ENCODE measurements around the gene CHRNE. TPM values are rescaled to one million over a fixed set of nuclear protein-coding genes. Genes with fewer than 3 reads are reported as not detected.
"Not testable (repeated sequence)": the region's sequence is repeated elsewhere in the genome, so short reads cannot be mapped to it uniquely, and the experiment has no call there.

The CHRNE gene
- total RNA-seq, 4 donors from 2014 or later = 0.57 TPM; not detected in 3

DNA sequence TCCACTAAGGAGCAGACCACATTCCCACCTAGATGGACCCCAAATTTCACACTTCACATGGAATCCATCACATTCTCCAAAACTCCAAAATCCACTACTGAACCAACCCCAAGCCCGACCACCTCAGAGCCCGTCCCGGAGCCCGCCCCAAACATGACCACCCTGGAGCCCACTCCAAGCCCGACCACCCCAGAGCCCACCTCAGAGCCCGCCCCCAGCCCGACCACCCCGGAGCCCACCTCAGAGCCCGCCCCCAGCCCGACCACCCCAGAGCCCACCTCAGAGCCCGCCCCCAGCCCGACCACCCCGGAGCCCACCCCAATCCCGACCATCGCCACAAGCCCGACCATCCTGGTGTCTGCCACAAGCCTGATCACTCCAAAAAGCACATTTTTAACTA, 30.7 kb upstream of the CHRNE start:
- H3K9me3 ChIP-seq = no peaks in the 10 kb centered on the region
- H3K27me3 ChIP-seq = no peaks in the 10 kb centered on the region
- WGBS, 2 donors = 67 to 75% methylated on average over 1 to 8 of the region's 16 CpGs
- DNase-seq = no peak
- H3K4me1 ChIP-seq = peaks cover 8 to 25% (median 12%) of the 10 kb centered on the region in 3 donors
- intact Hi-C loops (cut with DNase I) = no loop called here
- TF ChIP-seq, protein P1, sequence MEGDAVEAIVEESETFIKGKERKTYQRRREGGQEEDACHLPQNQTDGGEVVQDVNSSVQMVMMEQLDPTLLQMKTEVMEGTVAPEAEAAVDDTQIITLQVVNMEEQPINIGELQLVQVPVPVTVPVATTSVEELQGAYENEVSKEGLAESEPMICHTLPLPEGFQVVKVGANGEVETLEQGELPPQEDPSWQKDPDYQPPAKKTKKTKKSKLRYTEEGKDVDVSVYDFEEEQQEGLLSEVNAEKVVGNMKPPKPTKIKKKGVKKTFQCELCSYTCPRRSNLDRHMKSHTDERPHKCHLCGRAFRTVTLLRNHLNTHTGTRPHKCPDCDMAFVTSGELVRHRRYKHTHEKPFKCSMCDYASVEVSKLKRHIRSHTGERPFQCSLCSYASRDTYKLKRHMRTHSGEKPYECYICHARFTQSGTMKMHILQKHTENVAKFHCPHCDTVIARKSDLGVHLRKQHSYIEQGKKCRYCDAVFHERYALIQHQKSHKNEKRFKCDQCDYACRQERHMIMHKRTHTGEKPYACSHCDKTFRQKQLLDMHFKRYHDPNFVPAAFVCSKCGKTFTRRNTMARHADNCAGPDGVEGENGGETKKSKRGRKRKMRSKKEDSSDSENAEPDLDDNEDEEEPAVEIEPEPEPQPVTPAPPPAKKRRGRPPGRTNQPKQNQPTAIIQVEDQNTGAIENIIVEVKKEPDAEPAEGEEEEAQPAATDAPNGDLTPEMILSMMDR (IDR thresholded peaks at IDR 0.05) = no peak
- no peak for TF ChIP-seq POLR2A (IDR thresholded peaks at IDR 0.05)
- no peak overlapping the region for H3K4me3 ChIP-seq
- no peak overlapping the region for H3K27ac ChIP-seq
- peaks cover 9 to 32% (median 13%) of the 10 kb centered on the region in 3 donors for H3K36me3 ChIP-seq

DNA sequence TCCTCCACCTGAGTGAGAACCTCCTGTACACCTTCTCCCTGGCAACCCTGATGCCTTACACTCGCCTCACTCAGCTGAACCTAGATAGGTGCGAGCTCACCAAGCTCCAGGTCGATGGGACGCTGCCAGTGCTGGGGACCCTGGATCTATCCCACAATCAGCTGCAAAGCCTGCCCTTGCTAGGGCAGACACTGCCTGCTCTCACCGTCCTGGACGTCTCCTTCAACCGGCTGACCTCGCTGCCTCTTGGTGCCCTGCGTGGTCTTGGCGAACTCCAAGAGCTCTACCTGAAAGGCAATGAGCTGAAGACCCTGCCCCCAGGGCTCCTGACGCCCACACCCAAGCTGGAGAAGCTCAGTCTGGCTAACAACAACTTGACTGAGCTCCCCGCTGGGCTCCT, 29.9 kb upstream of the CHRNE start:
- H3K4me1 ChIP-seq = peaks cover 0 to 16% (median 5%) of the 10 kb centered on the region in 3 donors
- H3K9me3 ChIP-seq = no peaks in the 10 kb centered on the region
- intact Hi-C loops (cut with DNase I) = no loop called here
- peaks cover 4 to 24% (median 7%) of the 10 kb centered on the region in 3 donors for H3K36me3 ChIP-seq
- no peak for TF ChIP-seq POLR2A (IDR thresholded peaks at IDR 0.05)
- TF ChIP-seq, protein P1 (IDR thresholded peaks at IDR 0.05) = no peak
- H3K27me3 ChIP-seq = no peaks in the 10 kb centered on the region
- WGBS, 2 donors = 94 to 96% methylated on average over 5 to 12 of the region's 12 CpGs
- no peak for DNase-seq
- no peak overlapping the region for H3K4me3 ChIP-seq
- no peak overlapping the region for H3K27ac ChIP-seq

DNA sequence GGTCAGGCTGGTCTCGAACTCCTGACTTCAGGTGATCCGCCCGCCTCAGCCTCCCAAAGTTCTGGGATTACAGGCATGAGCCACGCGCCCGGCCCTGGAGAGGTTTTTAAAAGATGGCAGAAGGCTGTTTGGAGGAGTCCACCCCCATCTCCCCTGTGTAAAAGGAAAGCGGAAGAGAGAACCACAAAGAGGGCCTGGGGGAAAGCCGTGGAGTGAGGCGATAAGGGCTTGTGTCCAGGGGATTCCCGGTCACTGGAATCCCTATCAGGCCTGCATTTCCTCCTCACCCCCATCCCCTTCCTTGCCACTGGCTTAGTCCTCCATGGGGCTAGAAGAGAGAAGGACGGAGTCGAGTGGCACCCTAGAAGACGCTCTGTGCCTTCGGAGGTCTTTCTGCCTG, 29.1 kb upstream of the CHRNE start, which contains the start of gene GP1BA:
Gene GP1BA, plus strand, starts transcription at position 315 of the 400 bp plus-strand sequence. CDS start 328 bp downstream, outside the sequence.
- TF ChIP-seq, protein P1 (IDR thresholded peaks at IDR 0.05) = no peak
- TF ChIP-seq POLR2A (IDR thresholded peaks at IDR 0.05) = no peak
- no peak within 1 kb of the TSS for H3K4me3 ChIP-seq
- no peak for DNase-seq
- H3K36me3 ChIP-seq = peaks cover 0 to 16% (median 4%) of the 10 kb centered on the region in 3 donors
- WGBS, 2 donors = 60 to 84% methylated on average over 6 to 10 of the region's 14 CpGs
- no peaks in the 10 kb centered on the region for H3K27me3 ChIP-seq
- no peak within 1 kb of the TSS for H3K27ac ChIP-seq
- intact Hi-C loops (cut with DNase I) = no loop called here
- peaks cover 0 to 10% (median 5%) of the 10 kb centered on the region in 3 donors for H3K4me1 ChIP-seq
- no peaks in the 10 kb centered on the region for H3K9me3 ChIP-seq

DNA sequence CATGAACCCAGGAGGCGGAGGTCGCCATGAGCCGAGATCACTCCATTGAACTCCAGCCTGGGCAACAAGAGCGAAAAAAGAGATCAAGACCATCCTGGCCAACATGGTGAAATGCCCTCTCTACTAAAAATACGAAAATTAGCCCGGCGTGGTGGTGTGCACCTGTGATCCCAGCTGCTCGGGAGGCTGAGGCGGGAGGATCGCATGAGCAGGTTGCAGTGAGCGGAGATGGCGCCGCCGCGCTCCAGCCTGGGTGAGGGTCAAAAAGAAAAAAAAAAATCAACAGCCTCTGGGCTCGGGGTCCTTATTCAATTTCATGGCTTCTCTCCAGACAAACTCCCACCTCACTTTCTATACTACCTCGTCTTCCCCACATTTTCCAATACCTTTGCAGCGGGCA, 26.0 kb upstream of the CHRNE start:
- Histone ChIP-seq H3K9me3 (no peaks in the 10 kb centered on the region), H3K27ac (no peak overlapping the region), H3K4me1 (peaks cover 0 to 1% (median under 1%) of the 10 kb centered on the region in 3 donors), H3K27me3 (no peaks in the 10 kb centered on the region), H3K36me3 (no peaks in the 10 kb centered on the region), H3K4me3 (no peak overlapping the region)
- TF ChIP-seq, protein P1 (IDR thresholded peaks at IDR 0.05) = no peak
- TF ChIP-seq POLR2A (IDR thresholded peaks at IDR 0.05) = no peak
- DNase-seq = no peak
- intact Hi-C loops (cut with DNase I) = no loop called here
- whole genome bisulfite sequencing, 2 donors = 91 to 98% methylated on average over 18 of the region's 18 CpGs

- DNase-seq; H3K27ac ChIP-seq; H3K4me1 ChIP-seq; H3K4me3 ChIP-seq; intact Hi-C loops (cut with DNase I); H3K27me3 ChIP-seq; H3K9me3 ChIP-seq; H3K36me3 ChIP-seq: not testable (repeated sequence)
- whole genome bisulfite sequencing, 2 donors = 78 to 79% methylated on average over 18 to 23 of the region's 24 CpGs
These were observed 23.9 kb upstream of the CHRNE start for GRCh38 chr17:4926577-4927335.
